Fibroblast of villous mesenchyme (primary cell): ENCODE data around the gene CARTPT. TPM values are rescaled to one million over a fixed set of nuclear protein-coding genes. Genes with fewer than 3 reads are reported as not detected.

Source experiments
- DNase-seq: peaks from one replicate; pipeline ENCODE4 v3.0.0-alpha.2; 2010; ENCODE audit warnings: low read depth
- H3K4me3 ChIP-seq: 2 replicates; pipeline ENCODE4 v1.5.1; 2011; ENCODE audit warnings: low read depth, mild to moderate bottlenecking, low read length
- total RNA-seq: library from RNA; depleted of rRNA; stranded (reverse); fragments of >200 nt; gene quantifications from 2 replicates; pipeline ENCODE4 v1.2.3, GENCODE V29; 2012
- TF ChIP-seq, protein P1 (sequence below): IDR thresholded peaks from 2 replicates; pipeline ENCODE4 v1.5.1; 2012; ENCODE audit warnings: low read depth, mild to moderate bottlenecking, low read length; ENCODE audit not compliant: insufficient read depth

The CARTPT gene
- total RNA-seq, 1 donor, result not detected

- H3K4me3 ChIP-seq, result no peak overlapping the region
- TF ChIP-seq, protein P1, sequence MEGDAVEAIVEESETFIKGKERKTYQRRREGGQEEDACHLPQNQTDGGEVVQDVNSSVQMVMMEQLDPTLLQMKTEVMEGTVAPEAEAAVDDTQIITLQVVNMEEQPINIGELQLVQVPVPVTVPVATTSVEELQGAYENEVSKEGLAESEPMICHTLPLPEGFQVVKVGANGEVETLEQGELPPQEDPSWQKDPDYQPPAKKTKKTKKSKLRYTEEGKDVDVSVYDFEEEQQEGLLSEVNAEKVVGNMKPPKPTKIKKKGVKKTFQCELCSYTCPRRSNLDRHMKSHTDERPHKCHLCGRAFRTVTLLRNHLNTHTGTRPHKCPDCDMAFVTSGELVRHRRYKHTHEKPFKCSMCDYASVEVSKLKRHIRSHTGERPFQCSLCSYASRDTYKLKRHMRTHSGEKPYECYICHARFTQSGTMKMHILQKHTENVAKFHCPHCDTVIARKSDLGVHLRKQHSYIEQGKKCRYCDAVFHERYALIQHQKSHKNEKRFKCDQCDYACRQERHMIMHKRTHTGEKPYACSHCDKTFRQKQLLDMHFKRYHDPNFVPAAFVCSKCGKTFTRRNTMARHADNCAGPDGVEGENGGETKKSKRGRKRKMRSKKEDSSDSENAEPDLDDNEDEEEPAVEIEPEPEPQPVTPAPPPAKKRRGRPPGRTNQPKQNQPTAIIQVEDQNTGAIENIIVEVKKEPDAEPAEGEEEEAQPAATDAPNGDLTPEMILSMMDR, result no peak
- DNase-seq, result no peak
These were observed 11.9 kb downstream of the CARTPT start for GRCh38 chr5:71731015-71731414.

GRCh38 chr5:71732011-71732410 lies 12.9 kb downstream of the CARTPT start:
- H3K4me3 ChIP-seq, result no peak overlapping the region
- TF ChIP-seq, protein P1, result no peak
- no peak for DNase-seq

DNA sequence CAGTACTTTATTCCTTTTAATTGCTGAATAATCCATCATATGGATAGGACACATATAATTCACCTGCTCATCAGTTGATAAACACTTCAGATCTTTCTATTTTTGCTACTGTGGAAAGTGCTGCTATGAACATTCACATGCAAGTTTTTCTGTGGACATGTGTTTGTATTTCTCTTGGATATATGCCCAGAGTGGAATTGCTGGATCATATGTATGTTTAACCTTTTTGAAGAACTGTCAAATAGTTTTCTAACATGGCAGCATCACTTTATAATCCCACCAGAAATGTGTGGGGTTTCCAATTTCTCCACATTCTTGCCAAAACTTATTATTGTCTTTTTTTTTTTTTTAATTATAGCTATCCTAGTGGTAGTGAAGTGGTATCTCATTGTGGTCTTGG lies 15.1 kb downstream of the CARTPT start:
- no peak for DNase-seq
- TF ChIP-seq, protein P1, result no peak
- H3K4me3 ChIP-seq, result no peak overlapping the region

GRCh38 chr5:71737931-71738539 lies 19.0 kb downstream of the CARTPT start:
- no peak for DNase-seq
- no peak overlapping the region for H3K4me3 ChIP-seq
- TF ChIP-seq, protein P1, result no peak

DNA sequence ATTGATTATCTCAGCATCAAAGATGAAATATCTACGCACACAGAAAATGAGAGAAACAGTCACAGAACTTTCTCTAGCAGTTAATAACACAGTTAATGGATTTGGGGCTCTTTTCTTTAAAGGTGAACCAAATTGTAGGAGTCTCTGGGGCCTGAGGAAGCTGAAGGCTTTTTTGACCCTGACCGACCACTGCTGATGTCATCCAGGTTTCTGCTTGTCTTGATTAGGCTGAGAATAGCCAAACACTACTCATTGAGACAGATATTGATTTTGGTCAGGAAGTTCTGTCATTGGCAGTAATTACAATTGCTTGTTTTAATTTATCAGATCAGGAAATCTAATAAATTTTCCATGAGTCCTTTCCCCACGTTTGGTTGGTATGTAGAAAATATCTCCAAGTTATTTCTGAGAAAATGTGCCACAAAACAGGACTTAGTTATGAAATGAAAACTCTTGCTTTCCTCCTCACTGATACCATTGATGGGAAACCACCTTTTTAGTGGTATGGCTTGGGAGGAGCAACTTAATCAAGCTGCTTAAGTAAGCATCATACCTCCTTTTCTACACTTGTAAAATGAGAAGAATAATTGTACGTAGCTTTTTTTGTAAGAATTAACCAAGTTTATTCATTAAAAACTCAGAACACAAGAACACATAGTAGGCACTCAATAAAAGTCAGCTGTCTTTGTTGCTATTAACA lies 19.7 kb downstream of the CARTPT start:
- H3K4me3 ChIP-seq, result no peak overlapping the region
- DNase-seq, result no peak
- TF ChIP-seq, protein P1, result no peak

DNA sequence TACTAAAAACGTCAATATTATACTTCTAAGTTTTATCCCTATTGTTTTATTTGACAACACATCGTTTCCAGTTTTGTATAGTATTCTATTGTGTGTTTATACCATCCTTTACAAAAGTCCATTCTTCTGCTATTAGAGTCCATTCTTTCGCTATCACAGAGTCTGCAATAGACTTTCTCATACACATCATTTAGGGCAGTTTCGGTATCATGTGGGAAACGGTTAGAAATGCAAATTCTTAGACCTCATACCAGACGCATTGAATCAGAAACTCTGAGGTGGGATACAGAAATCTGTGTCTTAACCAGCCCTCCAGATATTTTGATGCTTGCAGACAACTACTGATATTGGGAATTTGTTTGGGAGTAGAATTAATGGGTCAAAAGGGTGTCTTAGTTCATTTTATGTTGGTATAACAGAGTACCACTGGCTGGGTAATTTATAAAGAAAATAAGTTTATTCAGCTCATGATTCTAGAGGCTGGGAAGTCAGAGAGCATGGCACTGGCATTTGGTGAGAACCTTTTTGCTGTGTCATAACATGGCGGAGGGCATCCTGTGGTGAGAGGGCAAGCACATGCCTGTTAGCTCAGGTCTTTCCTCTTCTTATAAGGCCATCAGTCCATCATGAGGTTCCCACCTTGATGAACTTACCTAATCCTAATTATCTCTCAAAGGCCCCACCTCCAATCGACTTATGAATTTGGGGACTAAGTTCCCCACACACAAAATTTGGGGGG lies 21.1 kb downstream of the CARTPT start:
- TF ChIP-seq, protein P1, result no peak
- H3K4me3 ChIP-seq, result no peak overlapping the region
- no peak for DNase-seq
